ENCODE results near the gene PGBD4. TPM values are rescaled to one million over a fixed set of nuclear protein-coding genes. Genes with fewer than 3 reads are reported as not detected.

PGBD4 gene
- total and polyA plus RNA-seq, 2 of the 13 experiments (the other 11 are each of a cell fraction or from before 2014, with no cell fraction given): 1.4 to 1.7 TPM

GRCh38 chr15:34055868-34056595 lies 45.9 kb upstream of the PGBD4 start:
- CTCF ChIA-PET (ENCODE audit: low intra/inter-chr PET ratio, low total read pairs): no interaction called here
- Histone ChIP-seq H3K9ac (ENCODE audit: insufficient read depth, low read depth, low read length) (no peak overlapping the region), H3K4me2 (ENCODE audit: low read depth, low read length) (no peak overlapping the region), H2AFZ (ENCODE audit: low read length) (peak overlapping the region; percentile 12), H4K20me1 (ENCODE audit: insufficient read depth, low read length) (no peaks in the 10 kb centered on the region), H3K9me3 (ENCODE audit: low read length) (peaks cover 3% of the 10 kb centered on the region; the same call in 1 of the 2 replicates), H3K79me2 (ENCODE audit: insufficient read depth, low read length) (no peaks in the 10 kb centered on the region), H3K27ac (ENCODE audit: extremely low read length, insufficient read depth, low read length) (no peak overlapping the region), H3K27me3 (ENCODE audit: control insufficient read depth in 1 of 2, insufficient read depth in 2 of 2, low read length in 2 of 2) (no peaks in the 10 kb centered on the region), H3K36me3 (replicated peaks in 1 of 2; ENCODE audit: control insufficient read depth in 1 of 2, insufficient read depth in 2 of 2, low read length in 2 of 2) (no peaks in the 10 kb centered on the region), H3K4me1 (ENCODE audit: insufficient read depth, low read length) (peaks cover 8% of the 10 kb centered on the region; the same call in 1 of the 2 replicates), H3K4me3 (replicated peaks in 1 of 3; ENCODE audit: insufficient read depth in 1 of 3, low read depth in 2 of 3, low read length in 3 of 3) (no peak overlapping the region)
- POLR2A ChIA-PET: no interaction called here
- ATAC-seq (no peak), FAIRE-seq (no peak), DNase-seq (ENCODE audit: low spot score) (no peak)
- BruUV-seq (replicated peaks): no TSS peak
- TF ChIP-seq BHLHE40 (IDR thresholded peaks at IDR 0.05; ENCODE audit: low read length): no peak
- TF ChIP-seq MIER3 (CRISPR knock-in tag; IDR thresholded peaks at IDR 0.05; ENCODE audit: borderline replicate concordance): no peak
- no peak for TF ChIP-seq NRL (CRISPR knock-in tag; IDR thresholded peaks at IDR 0.05; ENCODE audit: borderline replicate concordance)
- TF ChIP-seq, protein P1, sequence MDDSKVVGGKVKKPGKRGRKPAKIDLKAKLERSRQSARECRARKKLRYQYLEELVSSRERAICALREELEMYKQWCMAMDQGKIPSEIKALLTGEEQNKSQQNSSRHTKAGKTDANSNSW (CRISPR knock-in tag; IDR thresholded peaks at IDR 0.05; ENCODE audit: borderline replicate concordance): no peak
- intact Hi-C loops (cut with micrococcal nuclease; ENCODE audit: unreplicated experiment): loop anchor here (5.0 kb wide), 1 partner anchor 61 kb away; no protein-coding TSS in a partner anchor
- 57% methylated on average over 3 of the region's 3 CpGs for WGBS (ENCODE audit: low lambda C conversion rate)
- in situ Hi-C loops (cut with HindIII; ENCODE audit: extremely low pct_ligation_motif_present, low pct_unique_long_range_greater_than_20kb): loop anchor here (25.0 kb wide), 2 partner anchors 306 to 531 kb away; partner anchors contain the start of genes GOLGA8B and LPCAT4

DNA sequence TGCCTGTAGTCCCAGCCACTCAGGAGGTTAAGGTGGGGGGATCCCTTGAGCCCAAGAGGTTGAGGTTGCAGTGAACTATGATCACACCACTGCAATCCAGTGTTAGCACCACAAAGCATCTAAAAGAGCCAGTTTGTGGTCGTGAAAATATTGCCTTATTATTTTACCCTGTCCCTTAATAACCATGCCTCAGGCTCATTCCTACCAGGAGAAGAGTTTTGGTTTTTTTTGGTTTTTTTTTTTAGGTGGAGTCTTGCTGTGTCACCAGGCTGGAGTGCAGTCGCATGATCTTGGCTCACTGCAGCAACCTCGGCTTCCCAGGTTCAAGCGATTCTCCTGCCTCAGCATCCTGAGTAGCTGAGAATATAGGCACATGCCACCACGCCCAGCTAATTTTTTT lies 45.0 kb upstream of the PGBD4 start:
- no peaks in the 10 kb centered on the region for H3K79me2 ChIP-seq (ENCODE audit: insufficient read depth, low read length)
- no peaks in the 10 kb centered on the region for H3K9me3 ChIP-seq (ENCODE audit: low read length)
- H3K27me3 ChIP-seq (ENCODE audit: control insufficient read depth in 1 of 2, insufficient read depth in 2 of 2, low read length in 2 of 2): no peaks in the 10 kb centered on the region
- DNase-seq (ENCODE audit: low spot score) (no peak), ATAC-seq (no peak), FAIRE-seq (no peak)
- 44% methylated on average over 5 of the region's 5 CpGs for WGBS (ENCODE audit: low lambda C conversion rate)
- H3K4me3 ChIP-seq (replicated peaks in 1 of 3; ENCODE audit: insufficient read depth in 1 of 3, low read depth in 2 of 3, low read length in 3 of 3): no peak overlapping the region
- H4K20me1 ChIP-seq (ENCODE audit: insufficient read depth, low read length): no peaks in the 10 kb centered on the region
- no peak overlapping the region for H3K9ac ChIP-seq (ENCODE audit: insufficient read depth, low read depth, low read length)
- TF ChIP-seq ZKSCAN1 (IDR thresholded peaks at IDR 0.05; ENCODE audit: low read length) (no peak), RFXAP (CRISPR knock-in tag; IDR thresholded peaks at IDR 0.05; ENCODE audit: borderline replicate concordance) (no peak), NFYB (CRISPR knock-in tag; IDR thresholded peaks at IDR 0.05) (no peak), ZNF18 (CRISPR knock-in tag; IDR thresholded peaks at IDR 0.05; ENCODE audit: insufficient replicate concordance) (no peak)
- BruUV-seq (replicated peaks): no TSS peak
- ChIA-PET CTCF (ENCODE audit: low intra/inter-chr PET ratio, low total read pairs) (no interaction called here), POLR2A (no interaction called here)
- in situ Hi-C loops (cut with HindIII; ENCODE audit: extremely low pct_ligation_motif_present, low pct_unique_long_range_greater_than_20kb) (loop anchor here (25.0 kb wide), 2 partner anchors 305 to 530 kb away; partner anchors contain the start of genes GOLGA8B and LPCAT4), intact Hi-C loops (cut with micrococcal nuclease; ENCODE audit: unreplicated experiment) (loop anchor here (5.0 kb wide), 1 partner anchor 60 kb away; no protein-coding TSS in a partner anchor)
- peak overlapping the region; percentile 35; the same call in 1 of the 2 replicates for H3K4me2 ChIP-seq (ENCODE audit: low read depth, low read length)
- H2AFZ ChIP-seq (ENCODE audit: low read length): no peak overlapping the region
- no peak overlapping the region for H3K27ac ChIP-seq (ENCODE audit: extremely low read length, insufficient read depth, low read length)
- peaks cover 8% of the 10 kb centered on the region; the same call in 1 of the 2 replicates for H3K4me1 ChIP-seq (ENCODE audit: insufficient read depth, low read length)
- no peaks in the 10 kb centered on the region for H3K36me3 ChIP-seq (replicated peaks in 1 of 2; ENCODE audit: control insufficient read depth in 1 of 2, insufficient read depth in 2 of 2, low read length in 2 of 2)

Measured in HepG2 (cell line).